ENCODE data around the gene KRT35.

- no peak for TF ChIP-seq ZBTB4 (CRISPR knock-in tag; IDR thresholded peaks at IDR 0.05)
- no peak for TF ChIP-seq FOS (IDR thresholded peaks at IDR 0.05; ENCODE audit: borderline replicate concordance, extremely low read depth, insufficient read length)
- TF ChIP-seq CTCF (IDR thresholded peaks at IDR 0.05 in 2 of 3, conservative IDR thresholded peaks at IDR 0.05 in 1 of 3; ENCODE audit: control insufficient read depth in 2 of 3, extremely low read depth in 1 of 3, insufficient read depth in 1 of 3, low read depth in 3 of 3, low read length in 3 of 3) = no peak
- no peak for TF ChIP-seq LARP7 (IDR thresholded peaks at IDR 0.05)
- TF ChIP-seq JUNB (IDR thresholded peaks at IDR 0.05) = no peak
- no peak for TF ChIP-seq JUND (IDR thresholded peaks at IDR 0.05; ENCODE audit: low read depth, low read length)
- TF ChIP-seq BCL11A (IDR thresholded peaks at IDR 0.05; ENCODE audit: low read depth, low read length) = no peak
- no peak for TF ChIP-seq POLR2A (IDR thresholded peaks at IDR 0.05; ENCODE audit: low read depth, low read length)
- no peak for TF ChIP-seq CREB1 (IDR thresholded peaks at IDR 0.05; ENCODE audit: low read depth)
- no peak for TF ChIP-seq ATF3 (IDR thresholded peaks at IDR 0.05; ENCODE audit: borderline replicate concordance, extremely low read depth, low read depth, low read length)
- no peak for TF ChIP-seq SIN3A (IDR thresholded peaks at IDR 0.05; ENCODE audit: low read depth, low read length)
Measured at GRCh38 chr17:41527063-41528023, 46.4 kb upstream of the KRT35 start.

Data from GM12878 (cell line).